PFSK-1 (cell line): ENCODE data around the gene FAAP20.

Experiments used
- POLR2AphosphoS5 ChIP-seq: IDR thresholded peaks from 2 replicates; pipeline ENCODE4 v1.6.1; 2012; ENCODE audit warnings: low read depth, mild to moderate bottlenecking, control low read depth, low read length, moderate library complexity
- REST ChIP-seq, 2 experiments: IDR thresholded peaks; 2 replicates each; pipeline versions ENCODE4 v1.6.1 to v1.8.0; 2011 to 2012; ENCODE audit warnings: low read depth in 2 of 2, low read length in 2 of 2, control low read depth in 1 of 2, inconsistent platforms in 1 of 2, mild to moderate bottlenecking in 1 of 2, moderate library complexity in 1 of 2; ENCODE audit not compliant: insufficient read depth in 1 of 2
- SIN3A ChIP-seq: IDR thresholded peaks from 2 replicates; pipeline ENCODE4 v1.6.1; 2012; ENCODE audit warnings: mild to moderate bottlenecking, low read length, moderate library complexity, borderline replicate concordance; ENCODE audit not compliant: insufficient read depth
- TAF1 ChIP-seq: IDR thresholded peaks from 2 replicates; pipeline ENCODE4 v1.6.1; 2012; ENCODE audit warnings: low read length, control low read depth, borderline replicate concordance; ENCODE audit not compliant: insufficient read depth

- no peak for TF ChIP-seq POLR2AphosphoS5
- no peak for TF ChIP-seq SIN3A
- TF ChIP-seq TAF1: no peak
- TF ChIP-seq REST (IDR thresholded peaks at IDR 0.05; ENCODE audit: insufficient read depth in 1 of 2, low read depth in 2 of 2, low read length in 2 of 2): no peak
Measured at GRCh38 chr1:2182376-2182775, 12.2 kb downstream of the FAAP20 start.
